Femur (tissue), 1 donor: ENCODE data around the gene RPL5.

Source experiments
- DNase-seq: peaks from one replicate; pipeline ENCODE4 v3.0.0-alpha.2; 2017

RPL5 gene

DNA sequence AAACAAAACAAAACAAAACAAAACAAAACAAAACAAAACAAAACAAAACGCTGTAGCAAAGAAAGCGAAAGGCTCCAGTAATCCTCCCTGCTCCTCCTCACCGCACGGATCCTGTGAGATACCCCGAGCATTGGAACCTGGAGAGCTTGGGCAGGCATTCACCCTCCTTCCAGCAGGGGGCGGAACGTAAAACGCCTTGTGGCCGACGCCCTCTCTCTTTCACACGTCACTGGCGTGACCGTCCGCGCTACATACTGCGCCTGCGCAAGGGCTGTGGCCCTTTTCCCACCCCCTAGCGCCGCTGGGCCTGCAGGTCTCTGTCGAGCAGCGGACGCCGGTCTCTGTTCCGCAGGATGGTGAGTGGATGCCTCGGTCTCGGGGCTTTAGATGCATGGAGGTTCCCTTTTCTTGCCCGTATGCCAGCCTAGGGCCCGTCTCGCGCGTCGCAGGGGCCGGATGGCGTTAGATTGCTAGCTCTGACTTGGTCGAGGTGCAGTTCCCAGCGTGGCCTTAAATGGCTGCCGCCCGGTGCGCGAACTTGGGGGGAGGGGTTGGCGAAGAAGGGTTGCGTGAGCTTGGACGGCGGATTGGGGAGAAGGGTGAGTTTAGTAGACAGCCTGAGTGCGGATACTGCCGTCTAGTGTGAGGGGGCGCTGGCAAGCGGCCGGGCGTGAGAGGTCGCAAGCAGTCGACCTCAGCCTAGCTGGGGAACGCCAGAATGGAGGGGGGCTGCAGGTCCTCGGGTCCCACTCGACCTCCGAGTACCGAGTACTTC is at the start of gene RPL5:
TSS of gene RPL5 (plus strand) at position 279 of the 775 bp plus-strand sequence. CDS start at position 354, 75 bp downstream.
- peak; percentile 98 for DNase-seq

DNA sequence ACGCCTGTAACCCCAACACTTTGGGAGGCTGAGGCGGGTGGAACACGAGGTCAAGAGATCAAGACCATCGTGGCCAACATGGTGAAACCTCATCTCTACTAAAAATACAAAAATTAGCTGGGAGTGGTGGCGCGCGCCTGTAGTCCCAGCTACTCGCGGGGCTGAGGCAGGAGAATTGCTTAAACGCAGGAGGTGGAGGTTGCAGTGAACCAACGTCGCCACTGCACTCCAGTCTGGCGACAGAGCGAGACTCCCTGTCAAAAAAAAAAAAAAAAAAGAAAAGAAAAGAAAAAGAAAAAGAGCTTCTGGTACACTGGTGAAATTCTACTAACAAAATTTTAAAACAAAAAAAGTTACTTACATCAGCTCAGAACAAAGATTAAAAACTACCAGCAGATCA is 48.3 kb upstream of the RPL5 start:
- peak; percentile 27 for DNase-seq

DNA sequence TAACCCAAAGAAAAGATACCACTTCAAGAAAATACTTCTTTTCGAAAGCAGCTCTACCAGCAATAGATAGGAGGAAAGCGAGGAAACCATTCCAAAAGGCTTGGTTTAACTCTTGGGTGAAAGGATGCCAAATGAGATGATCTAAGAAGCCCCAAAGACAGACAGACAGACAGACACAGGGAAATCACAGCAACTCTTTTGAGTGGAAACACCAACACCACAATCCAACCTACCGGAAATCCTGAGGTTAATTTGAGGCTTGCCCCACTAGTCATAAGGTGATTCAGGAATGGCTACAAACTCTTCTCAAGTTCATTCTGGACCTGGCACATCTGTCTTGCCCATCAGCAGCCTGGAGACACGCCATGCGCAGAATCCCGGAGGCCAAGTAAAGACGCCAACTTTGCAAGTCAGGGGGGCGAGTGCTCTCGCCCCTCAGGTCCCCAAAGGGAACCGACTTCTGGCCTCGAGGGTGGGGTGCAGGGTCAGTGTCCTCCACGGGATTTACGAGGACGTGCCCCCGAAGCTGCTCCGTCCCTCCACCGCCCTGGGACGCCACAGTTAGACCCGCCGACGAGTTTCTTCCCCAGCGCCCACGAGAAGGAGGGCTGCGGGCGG is 47.7 kb upstream of the RPL5 start:
- peak; percentile 70 for DNase-seq

GRCh38 chr1:92784639-92785500 is 47.0 kb upstream of the RPL5 start, which contains the start of gene EVI5:
Gene EVI5, minus strand, starts transcription at chr1:92785108. Its CDS starts 48,562 bp downstream, at chr1:92736546.
- peak; percentile 97 for DNase-seq

DNA sequence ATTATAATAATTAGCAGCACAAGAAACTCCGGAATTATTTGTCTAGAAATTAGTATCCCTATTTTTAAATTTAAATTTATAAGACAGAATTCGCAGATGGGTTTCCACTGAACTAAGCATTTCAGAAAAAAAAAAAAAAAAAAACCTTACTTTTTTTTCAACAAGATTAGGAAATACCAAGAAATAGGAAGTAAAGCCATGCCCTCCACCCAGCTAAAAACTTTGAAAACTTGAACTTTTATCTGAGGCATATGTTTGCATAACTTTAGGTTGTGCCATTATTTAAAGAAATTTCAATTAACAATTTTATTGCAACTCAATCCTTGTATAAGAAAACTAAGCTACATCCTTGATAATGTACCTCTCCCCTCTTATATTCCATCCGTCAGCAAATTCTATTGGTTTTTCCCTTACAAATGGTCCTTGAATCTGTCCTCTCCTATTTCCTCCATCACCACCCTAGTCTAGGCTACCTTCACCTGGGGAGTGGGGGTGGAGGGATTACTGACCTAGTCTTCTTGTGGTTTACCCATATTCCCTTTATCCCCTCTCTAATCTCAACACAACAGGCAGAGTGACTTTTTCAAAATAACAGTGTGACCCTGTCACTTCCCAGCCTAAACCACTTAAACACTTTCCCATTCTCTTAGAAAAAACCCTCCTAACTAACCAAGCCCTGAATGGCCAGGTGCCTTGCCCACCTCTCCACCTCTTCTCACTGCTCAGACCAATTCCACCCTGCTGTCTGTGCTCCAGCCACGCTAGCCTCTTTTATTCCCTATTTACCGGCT is 45.5 kb upstream of the RPL5 start:
- no peak for DNase-seq

DNA sequence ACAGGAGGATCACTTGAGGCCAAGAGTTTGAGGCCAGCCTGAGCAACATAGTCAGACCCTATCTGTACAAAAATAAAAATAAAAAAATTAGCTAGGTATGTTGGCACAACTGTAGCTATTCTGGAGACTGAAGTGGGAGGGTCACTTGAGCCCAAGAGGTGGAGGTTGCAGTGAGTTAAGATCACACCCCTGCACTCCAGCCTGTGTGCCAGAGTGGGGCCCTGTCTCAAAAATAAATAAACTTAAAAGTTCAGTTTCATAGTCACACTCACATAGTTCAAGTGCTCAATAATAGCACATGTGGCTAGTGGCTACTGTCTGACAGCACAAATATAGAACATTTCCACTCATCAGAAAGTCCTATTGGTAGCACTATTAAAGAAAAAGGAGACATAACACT is 41.8 kb upstream of the RPL5 start:
- no peak for DNase-seq

DNA sequence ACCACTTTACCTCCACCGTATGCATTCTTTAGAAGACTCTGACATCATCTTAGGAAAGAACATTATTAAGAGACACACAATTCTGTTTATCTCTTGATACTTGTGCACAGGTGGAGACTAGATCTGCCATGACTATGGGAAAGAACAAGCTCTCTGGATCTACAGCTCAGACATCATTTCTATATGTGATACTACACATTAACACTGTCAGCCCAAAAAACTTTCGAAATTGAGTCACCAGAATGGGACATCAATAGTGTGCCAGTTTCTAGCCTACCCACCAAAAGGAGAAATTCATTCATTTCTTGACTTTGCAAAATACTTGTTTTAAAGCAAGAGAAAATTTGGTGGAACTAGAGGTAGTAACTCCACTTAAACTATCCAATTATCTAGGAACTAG is 41.0 kb upstream of the RPL5 start:
- DNase-seq, result no peak

DNA sequence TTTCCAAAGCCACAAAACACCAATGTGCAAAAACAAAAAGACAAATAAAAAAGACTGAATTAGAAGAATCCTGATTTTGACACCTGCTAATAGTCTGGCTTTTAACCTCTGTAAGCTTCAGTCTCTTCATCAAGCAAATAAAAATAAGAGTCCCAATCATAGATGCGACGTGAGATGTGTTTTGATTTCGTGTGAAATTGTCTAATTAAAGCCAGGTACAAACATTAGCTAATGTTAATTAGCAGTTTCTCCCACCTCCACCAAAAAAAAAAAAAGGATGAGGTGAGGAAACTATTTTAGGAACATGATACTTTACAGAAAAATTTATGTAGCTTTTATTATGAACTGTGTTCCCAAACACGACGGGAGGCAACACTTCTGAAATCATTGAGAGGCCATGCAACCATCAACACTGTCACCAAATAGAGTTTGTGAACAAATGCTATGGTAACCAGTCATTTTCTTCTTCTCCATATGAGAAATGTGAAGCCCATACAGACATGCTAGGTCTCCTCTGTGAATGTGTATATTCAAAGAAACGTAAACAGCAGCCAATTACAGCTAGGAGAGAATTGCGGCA is 40.3 kb upstream of the RPL5 start:
- DNase-seq, result no peak

- no peak for DNase-seq
Measured at GRCh38 chr1:92792340-92792782, 39.5 kb upstream of the RPL5 start.

DNA sequence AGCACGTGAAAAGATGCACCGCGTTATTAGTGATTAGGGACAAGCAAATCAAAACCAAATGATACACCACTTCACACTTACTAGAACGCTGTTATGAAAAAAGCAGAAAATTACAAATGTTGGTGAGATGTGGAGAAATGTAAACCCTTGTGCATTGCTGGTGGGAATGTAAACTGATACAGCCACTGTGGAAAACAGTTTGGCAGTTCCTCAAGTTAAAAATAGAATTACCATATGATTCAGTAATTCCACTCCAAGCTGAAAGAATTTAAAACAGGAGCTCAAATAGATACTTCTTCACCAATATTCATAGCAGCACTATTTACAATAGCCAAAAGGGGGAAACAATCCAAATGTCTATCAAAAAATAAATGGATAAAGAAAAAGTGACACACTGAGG is 36.7 kb upstream of the RPL5 start:
- no peak for DNase-seq

DNA sequence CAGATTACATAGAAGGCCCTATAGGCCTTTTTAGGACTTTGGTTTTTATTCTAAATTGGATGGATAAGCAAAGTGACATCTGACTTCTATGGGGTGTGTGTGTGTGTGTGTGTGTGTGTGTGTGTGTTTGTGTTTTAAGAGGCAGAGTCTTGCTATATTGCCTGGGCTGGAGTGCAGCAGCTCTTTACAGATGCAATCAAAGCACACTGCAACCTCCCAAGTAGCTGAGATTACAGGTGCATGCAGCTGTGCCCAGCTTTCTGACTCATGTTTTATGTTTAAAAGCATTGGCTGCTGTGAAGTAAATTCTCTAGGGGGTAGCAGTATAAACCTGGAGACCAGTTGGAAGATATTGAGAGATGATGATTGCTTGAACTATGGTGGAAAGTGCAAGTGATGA is 34.5 kb upstream of the RPL5 start:
- DNase-seq, result no peak

- no peak for DNase-seq
Measured at GRCh38 chr1:92797961-92798360, 33.9 kb upstream of the RPL5 start.

DNA sequence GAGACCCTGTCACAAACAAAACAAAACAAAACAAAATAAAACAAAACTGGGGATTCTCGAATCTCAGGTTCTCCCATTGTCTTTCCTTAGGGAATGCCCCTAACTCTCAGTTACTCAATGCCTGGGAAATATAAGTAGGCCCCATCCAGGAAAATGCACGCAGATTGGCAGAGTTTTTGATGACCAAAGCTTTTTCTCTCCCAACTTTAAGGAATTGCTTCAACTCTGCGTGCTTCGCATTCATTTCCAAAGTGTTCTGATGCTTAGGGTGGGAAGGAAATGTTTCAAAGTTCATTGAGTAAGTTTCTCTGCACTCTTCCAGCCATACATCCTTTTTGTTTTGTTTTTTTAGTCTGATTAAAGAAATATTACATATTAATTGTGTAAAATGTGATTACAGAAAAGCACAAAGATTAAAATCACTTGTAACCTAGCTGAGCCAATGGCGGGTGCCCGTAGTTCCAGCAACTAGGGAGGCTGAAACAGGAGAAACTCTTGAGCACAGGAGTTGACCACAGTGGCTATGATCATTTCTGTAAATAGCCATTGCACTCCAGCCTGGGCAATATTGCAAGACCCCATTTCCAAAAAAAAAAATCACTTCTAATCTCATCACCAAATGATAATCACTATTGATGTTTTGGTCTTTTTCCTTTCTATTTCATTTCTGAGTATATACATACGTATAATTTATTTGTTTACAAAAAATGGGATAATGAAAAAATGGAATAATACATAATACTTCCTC is 28.5 kb upstream of the RPL5 start:
- no peak for DNase-seq

GRCh38 chr1:92804721-92805201 is 27.1 kb upstream of the RPL5 start:
- peak; percentile 41 for DNase-seq

- DNase-seq, result no peak
Measured at GRCh38 chr1:92805216-92805615, 26.6 kb upstream of the RPL5 start.

DNA sequence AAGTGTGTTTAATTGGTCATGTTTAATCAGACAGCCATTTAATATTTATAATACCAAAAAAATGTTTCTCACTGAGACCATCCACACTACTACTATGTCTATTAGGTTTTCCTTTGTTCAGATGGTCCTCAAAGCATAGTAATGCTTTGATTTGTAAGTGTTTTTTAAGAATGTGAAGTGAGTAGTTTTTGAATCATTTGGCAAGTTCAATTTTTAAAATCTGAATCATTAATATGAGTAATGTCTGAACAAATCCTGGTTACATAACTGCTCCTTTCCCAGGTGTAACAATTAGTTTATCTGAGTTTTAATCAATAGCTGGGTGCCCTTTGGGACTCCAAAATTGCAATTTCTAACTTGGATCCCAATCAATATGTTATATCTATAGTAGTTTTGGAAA is 23.5 kb upstream of the RPL5 start:
- no peak for DNase-seq

DNA sequence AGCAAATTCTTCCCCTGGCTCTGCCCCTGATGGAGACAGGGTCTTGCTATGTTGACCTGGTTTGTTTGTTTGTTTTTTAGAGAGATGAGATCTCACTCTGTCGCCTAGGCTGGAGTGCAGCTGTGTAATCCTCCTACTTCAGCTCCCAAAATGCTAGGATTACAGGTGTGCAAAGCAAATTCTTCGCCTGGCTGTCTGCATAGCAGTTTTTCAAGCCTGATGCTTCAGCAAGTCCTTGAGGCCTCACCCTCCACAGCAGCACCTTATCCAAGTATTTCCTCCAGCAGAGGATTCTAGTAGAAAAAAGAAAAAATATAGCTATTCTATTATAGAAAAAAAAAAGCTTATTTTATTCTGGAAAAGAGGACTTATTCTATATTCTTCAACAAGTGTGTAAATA is 15.1 kb upstream of the RPL5 start:
- DNase-seq, result no peak

- DNase-seq, result no peak
Measured at GRCh38 chr1:92817137-92817697, 14.6 kb upstream of the RPL5 start.

DNA sequence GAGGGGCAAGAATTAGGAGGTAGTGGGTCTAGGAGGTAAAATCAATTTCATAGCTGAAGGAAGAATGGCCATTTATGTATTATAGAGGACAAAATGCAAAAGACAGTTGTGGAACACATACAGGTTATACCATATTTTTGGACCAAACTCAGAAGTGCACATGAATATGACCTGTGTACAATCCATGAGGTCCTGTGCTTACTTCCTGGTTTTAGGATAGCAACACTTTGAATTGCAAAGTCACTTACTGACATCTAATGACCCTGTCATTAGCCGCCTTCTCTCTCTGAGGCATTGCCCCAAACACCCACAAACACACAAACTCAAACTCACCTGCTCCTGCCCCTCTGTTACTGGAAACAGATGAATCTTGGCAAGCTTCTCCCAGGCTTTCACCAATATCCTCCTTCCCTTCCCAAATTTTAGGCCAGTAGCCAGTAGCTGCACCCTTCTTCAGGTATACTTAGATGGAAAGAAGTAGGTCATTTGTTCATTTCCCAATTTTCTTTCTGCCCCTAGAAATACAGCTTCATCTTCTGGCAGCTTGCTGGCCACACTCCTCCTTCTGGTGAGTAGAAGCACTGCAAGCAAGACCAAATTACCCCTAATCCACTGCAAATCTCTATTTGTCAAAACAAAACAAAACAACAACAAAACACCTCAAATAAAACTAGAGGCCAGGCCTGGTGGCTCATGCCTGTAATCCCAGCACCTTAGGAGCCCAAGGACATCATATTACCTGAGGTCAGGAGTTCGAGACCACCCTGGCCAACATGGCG is 13.7 kb upstream of the RPL5 start:
- DNase-seq, result peak; percentile 21

DNA sequence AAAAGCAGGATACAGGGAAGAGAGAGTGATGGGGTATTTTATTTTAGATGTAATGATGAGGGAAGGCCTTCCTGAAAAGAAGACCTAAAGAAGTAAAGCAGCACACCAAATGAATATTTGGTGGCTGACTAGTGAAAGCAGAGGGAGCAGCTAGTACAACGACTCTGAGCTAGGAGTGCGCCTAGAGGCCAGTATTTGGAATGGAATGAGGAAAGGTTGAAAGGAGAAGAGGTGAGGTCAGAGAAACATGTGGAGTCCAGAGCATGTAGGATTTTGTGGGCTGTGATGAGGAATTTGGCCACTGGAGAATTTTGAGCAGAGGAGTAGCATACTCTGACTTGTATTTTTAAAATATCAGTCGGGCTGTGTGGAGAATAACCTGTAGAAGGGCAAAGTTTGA is 11.8 kb upstream of the RPL5 start:
- DNase-seq, result no peak
